NT2/D1 (cell line): ENCODE results near the gene PGA4.

Source experiments
- DNase-seq: peaks from one replicate; pipeline ENCODE4 v3.0.0-alpha.2; 2011; ENCODE audit warnings: low read depth, low spot score
- H3K27me3 ChIP-seq: 2 replicates; pipeline ENCODE4 v1.6.0; 2011; ENCODE audit warnings: mild to moderate bottlenecking; ENCODE audit not compliant: insufficient read length, insufficient read depth
- H3K36me3 ChIP-seq: 2 replicates; pipeline ENCODE4 v1.6.1; 2011; ENCODE audit warnings: mild to moderate bottlenecking, low read length, mixed read lengths; ENCODE audit not compliant: insufficient read depth, insufficient read length
- H3K4me1 ChIP-seq: 2 replicates; pipeline ENCODE4 v1.5.1; 2011; ENCODE audit not compliant: insufficient read depth, insufficient read length
- H3K4me3 ChIP-seq: 2 replicates; pipeline ENCODE4 v1.5.1; 2011; ENCODE audit warnings: low read depth; ENCODE audit not compliant: insufficient read length
- H3K9ac ChIP-seq: 2 replicates; pipeline ENCODE4 v1.6.0; 2011; ENCODE audit warnings: low read depth; ENCODE audit not compliant: insufficient read length
- H3K9me3 ChIP-seq: 2 replicates; pipeline ENCODE4 v1.5.1; 2011; ENCODE audit warnings: mild to moderate bottlenecking, low read length; ENCODE audit not compliant: insufficient read depth
- SUZ12 ChIP-seq: IDR thresholded peaks from 2 replicates; pipeline ENCODE4 v1.6.1; 2011; ENCODE audit not compliant: insufficient read length, insufficient read depth; ENCODE audit errors: extremely low read depth
- YY1 ChIP-seq: IDR thresholded peaks from 2 replicates; pipeline ENCODE4 v1.6.1; 2011; ENCODE audit not compliant: insufficient read length, insufficient read depth
- ZNF274 ChIP-seq: IDR thresholded peaks from 2 replicates; pipeline ENCODE4 v1.6.1; 2011; ENCODE audit warnings: mild to moderate bottlenecking, low read depth, low read length

PGA4 gene

GRCh38 chr11:61266602-61267001 is 44.5 kb downstream of the PGA4 start:
- Histone ChIP-seq H3K27me3 (no peaks in the 10 kb centered on the region), H3K9me3 (no peaks in the 10 kb centered on the region), H3K36me3 (peaks cover 43% of the 10 kb centered on the region), H3K4me3 (no peak overlapping the region), H3K9ac (no peak overlapping the region), H3K4me1 (no peaks in the 10 kb centered on the region)
- no peak for TF ChIP-seq SUZ12
- TF ChIP-seq YY1, result no peak
- TF ChIP-seq ZNF274, result no peak
- no peak for DNase-seq

- TF ChIP-seq ZNF274, result no peak
- H3K36me3 ChIP-seq, result peaks cover 40% of the 10 kb centered on the region
- no peak for DNase-seq
- H3K9ac ChIP-seq, result no peak overlapping the region
- H3K4me3 ChIP-seq, result no peak overlapping the region
- no peaks in the 10 kb centered on the region for H3K27me3 ChIP-seq
- no peaks in the 10 kb centered on the region for H3K9me3 ChIP-seq
- no peaks in the 10 kb centered on the region for H3K4me1 ChIP-seq
Measured at GRCh38 chr11:61267437-61267841, 45.3 kb downstream of the PGA4 start.

- peaks cover 41% of the 10 kb centered on the region for H3K36me3 ChIP-seq
- no peaks in the 10 kb centered on the region for H3K9me3 ChIP-seq
- H3K27me3 ChIP-seq, result no peaks in the 10 kb centered on the region
- no peak overlapping the region for H3K9ac ChIP-seq
- no peak overlapping the region for H3K4me3 ChIP-seq
- DNase-seq, result no peak
- peaks cover 3% of the 10 kb centered on the region for H3K4me1 ChIP-seq
- TF ChIP-seq ZNF274 (no peak), SUZ12 (no peak), YY1 (no peak)
Measured at GRCh38 chr11:61268588-61269250, 46.6 kb downstream of the PGA4 start.

- DNase-seq, result no peak
- peaks cover 10% of the 10 kb centered on the region for H3K4me1 ChIP-seq
- peaks cover 40% of the 10 kb centered on the region for H3K36me3 ChIP-seq
- H3K9me3 ChIP-seq, result no peaks in the 10 kb centered on the region
- H3K9ac ChIP-seq, result no peak overlapping the region
- H3K27me3 ChIP-seq, result no peaks in the 10 kb centered on the region
- TF ChIP-seq SUZ12 (no peak), ZNF274 (no peak), YY1 (no peak)
- H3K4me3 ChIP-seq, result no peak overlapping the region
Measured at GRCh38 chr11:61270354-61271076, 48.4 kb downstream of the PGA4 start.

GRCh38 chr11:61272731-61273130 is 50.6 kb downstream of the PGA4 start:
- Histone ChIP-seq H3K4me3 (no peak overlapping the region), H3K36me3 (peaks cover 39% of the 10 kb centered on the region), H3K4me1 (peaks cover 15% of the 10 kb centered on the region), H3K9me3 (no peaks in the 10 kb centered on the region), H3K27me3 (no peaks in the 10 kb centered on the region), H3K9ac (no peak overlapping the region)
- no peak for TF ChIP-seq SUZ12
- TF ChIP-seq YY1, result no peak
- no peak for TF ChIP-seq ZNF274
- DNase-seq, result no peak

GRCh38 chr11:61273178-61274078 is 51.3 kb downstream of the PGA4 start:
- Histone ChIP-seq H3K4me1 (peaks cover 19% of the 10 kb centered on the region), H3K9me3 (no peaks in the 10 kb centered on the region), H3K27me3 (no peaks in the 10 kb centered on the region), H3K9ac (no peak overlapping the region), H3K4me3 (no peak overlapping the region), H3K36me3 (peaks cover 39% of the 10 kb centered on the region)
- DNase-seq, result no peak
- TF ChIP-seq SUZ12 (no peak), ZNF274 (no peak), YY1 (no peak)

GRCh38 chr11:61274084-61274483 is 51.9 kb downstream of the PGA4 start:
- H3K9me3 ChIP-seq, result no peaks in the 10 kb centered on the region
- no peak for DNase-seq
- H3K9ac ChIP-seq, result no peak overlapping the region
- H3K4me1 ChIP-seq, result peaks cover 20% of the 10 kb centered on the region
- no peak for TF ChIP-seq YY1
- TF ChIP-seq SUZ12, result no peak
- no peak for TF ChIP-seq ZNF274
- H3K36me3 ChIP-seq, result peaks cover 34% of the 10 kb centered on the region
- no peaks in the 10 kb centered on the region for H3K27me3 ChIP-seq
- H3K4me3 ChIP-seq, result no peak overlapping the region
